Panc1 (cell line): ENCODE results near the gene ZNF346.

Experiments
- POLR2AphosphoS5 ChIP-seq: IDR thresholded peaks from 2 replicates; pipeline ENCODE4 v1.6.1; 2012; ENCODE audit warnings: mild to moderate bottlenecking, low read depth, low read length, moderate library complexity
- SIN3A ChIP-seq: IDR thresholded peaks from 2 replicates; pipeline ENCODE4 v1.6.1; 2012; ENCODE audit warnings: low read depth, mild to moderate bottlenecking, low read length, moderate library complexity, borderline replicate concordance; ENCODE audit not compliant: insufficient read depth
- TCF7L2 ChIP-seq: IDR thresholded peaks from 2 replicates; pipeline ENCODE4 v1.6.1; 2011; ENCODE audit warnings: mild to moderate bottlenecking, low read depth, low read length, inconsistent platforms
- TF ChIP-seq, protein P1 (sequence below): fragments of 450-650 bp; IDR thresholded peaks from 2 replicates; pipeline ENCODE4 v1.5.1; 2017; ENCODE audit warnings: mild to moderate bottlenecking
- TF ChIP-seq, protein P2 (sequence below), 2 experiments: IDR thresholded peaks; 2 replicates each; pipeline ENCODE4 v1.6.1; 2011 to 2012; ENCODE audit warnings: low read depth in 2 of 2, control low read depth in 1 of 2, low read length in 1 of 2, mild to moderate bottlenecking in 1 of 2, moderate library complexity in 1 of 2; ENCODE audit not compliant: insufficient read depth in 1 of 2

DNA sequence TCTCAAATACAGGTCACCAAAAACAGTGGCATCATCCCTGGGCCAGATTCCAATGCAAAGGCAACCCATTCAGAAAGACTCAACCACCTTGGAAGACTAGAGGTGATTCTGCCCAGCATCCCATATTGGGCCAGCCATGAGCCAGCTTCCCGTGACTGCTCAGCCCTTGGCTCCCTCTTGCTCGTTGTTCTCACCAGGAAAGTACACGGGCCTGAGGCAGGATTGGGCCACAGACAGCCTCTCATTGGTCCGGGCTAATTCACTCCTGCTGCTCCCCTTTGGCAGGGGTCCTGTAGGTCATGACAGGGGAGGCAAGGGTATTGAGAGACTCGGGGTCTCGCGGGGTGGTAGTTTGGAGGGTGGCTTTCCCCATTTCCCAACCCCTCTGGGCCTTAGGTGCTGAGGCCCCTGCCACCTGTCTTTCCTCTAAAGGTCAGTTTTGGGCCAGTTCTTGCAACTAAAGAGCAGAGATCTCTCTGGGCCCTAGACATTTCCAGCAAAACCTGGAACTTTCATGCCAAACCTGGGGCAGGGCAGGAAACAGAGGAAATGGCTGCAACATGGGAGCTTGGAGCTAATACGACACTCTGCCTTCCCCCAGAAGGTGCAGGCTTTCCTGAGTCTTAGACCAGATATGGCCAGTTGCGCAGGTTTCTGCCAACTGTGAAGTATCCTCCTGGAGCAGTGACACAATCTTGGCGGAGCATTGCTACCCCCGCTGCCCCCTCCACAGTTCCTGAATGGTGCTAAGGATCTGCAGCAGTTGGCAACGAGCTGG, 42.2 kb downstream of the ZNF346 start:
- TF ChIP-seq, protein P1, sequence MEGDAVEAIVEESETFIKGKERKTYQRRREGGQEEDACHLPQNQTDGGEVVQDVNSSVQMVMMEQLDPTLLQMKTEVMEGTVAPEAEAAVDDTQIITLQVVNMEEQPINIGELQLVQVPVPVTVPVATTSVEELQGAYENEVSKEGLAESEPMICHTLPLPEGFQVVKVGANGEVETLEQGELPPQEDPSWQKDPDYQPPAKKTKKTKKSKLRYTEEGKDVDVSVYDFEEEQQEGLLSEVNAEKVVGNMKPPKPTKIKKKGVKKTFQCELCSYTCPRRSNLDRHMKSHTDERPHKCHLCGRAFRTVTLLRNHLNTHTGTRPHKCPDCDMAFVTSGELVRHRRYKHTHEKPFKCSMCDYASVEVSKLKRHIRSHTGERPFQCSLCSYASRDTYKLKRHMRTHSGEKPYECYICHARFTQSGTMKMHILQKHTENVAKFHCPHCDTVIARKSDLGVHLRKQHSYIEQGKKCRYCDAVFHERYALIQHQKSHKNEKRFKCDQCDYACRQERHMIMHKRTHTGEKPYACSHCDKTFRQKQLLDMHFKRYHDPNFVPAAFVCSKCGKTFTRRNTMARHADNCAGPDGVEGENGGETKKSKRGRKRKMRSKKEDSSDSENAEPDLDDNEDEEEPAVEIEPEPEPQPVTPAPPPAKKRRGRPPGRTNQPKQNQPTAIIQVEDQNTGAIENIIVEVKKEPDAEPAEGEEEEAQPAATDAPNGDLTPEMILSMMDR, result no peak
- TF ChIP-seq TCF7L2 (no peak), SIN3A (no peak), POLR2AphosphoS5 (no peak)
- TF ChIP-seq, protein P2, sequence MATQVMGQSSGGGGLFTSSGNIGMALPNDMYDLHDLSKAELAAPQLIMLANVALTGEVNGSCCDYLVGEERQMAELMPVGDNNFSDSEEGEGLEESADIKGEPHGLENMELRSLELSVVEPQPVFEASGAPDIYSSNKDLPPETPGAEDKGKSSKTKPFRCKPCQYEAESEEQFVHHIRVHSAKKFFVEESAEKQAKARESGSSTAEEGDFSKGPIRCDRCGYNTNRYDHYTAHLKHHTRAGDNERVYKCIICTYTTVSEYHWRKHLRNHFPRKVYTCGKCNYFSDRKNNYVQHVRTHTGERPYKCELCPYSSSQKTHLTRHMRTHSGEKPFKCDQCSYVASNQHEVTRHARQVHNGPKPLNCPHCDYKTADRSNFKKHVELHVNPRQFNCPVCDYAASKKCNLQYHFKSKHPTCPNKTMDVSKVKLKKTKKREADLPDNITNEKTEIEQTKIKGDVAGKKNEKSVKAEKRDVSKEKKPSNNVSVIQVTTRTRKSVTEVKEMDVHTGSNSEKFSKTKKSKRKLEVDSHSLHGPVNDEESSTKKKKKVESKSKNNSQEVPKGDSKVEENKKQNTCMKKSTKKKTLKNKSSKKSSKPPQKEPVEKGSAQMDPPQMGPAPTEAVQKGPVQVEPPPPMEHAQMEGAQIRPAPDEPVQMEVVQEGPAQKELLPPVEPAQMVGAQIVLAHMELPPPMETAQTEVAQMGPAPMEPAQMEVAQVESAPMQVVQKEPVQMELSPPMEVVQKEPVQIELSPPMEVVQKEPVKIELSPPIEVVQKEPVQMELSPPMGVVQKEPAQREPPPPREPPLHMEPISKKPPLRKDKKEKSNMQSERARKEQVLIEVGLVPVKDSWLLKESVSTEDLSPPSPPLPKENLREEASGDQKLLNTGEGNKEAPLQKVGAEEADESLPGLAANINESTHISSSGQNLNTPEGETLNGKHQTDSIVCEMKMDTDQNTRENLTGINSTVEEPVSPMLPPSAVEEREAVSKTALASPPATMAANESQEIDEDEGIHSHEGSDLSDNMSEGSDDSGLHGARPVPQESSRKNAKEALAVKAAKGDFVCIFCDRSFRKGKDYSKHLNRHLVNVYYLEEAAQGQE (IDR thresholded peaks at IDR 0.05; ENCODE audit: insufficient read depth in 1 of 2, low read depth in 2 of 2, low read length in 1 of 2), result no peak
